Parathyroid adenoma (tissue), 2 donors: ENCODE results near the gene ATP2C2.

Source experiments
- H2AFZ ChIP-seq: fragments of 300-600 bp; sonication (generic); one replicate; pipeline ENCODE4 v1.7.0; 2017; ENCODE audit warnings: antibody characterized with exemption, mild to moderate bottlenecking
- H3K27ac ChIP-seq: fragments of 300-600 bp; sonication (generic); one replicate; pipeline ENCODE4 v1.7.0; 2017
- H3K27me3 ChIP-seq: fragments of 300-600 bp; sonication (generic); one replicate; pipeline ENCODE4 v1.7.0; 2017; ENCODE audit warnings: low read length; ENCODE audit not compliant: control insufficient read depth, insufficient read depth
- H3K36me3 ChIP-seq: fragments of 300-600 bp; sonication (generic); one replicate; pipeline ENCODE4 v1.7.0; 2017; ENCODE audit warnings: low read length; ENCODE audit not compliant: control insufficient read depth, insufficient read depth
- H3K4me1 ChIP-seq: fragments of 300-600 bp; sonication (generic); one replicate; pipeline ENCODE4 v1.7.0; 2017; ENCODE audit warnings: control low read depth
- H3K4me2 ChIP-seq: fragments of 300-600 bp; sonication (generic); one replicate; pipeline ENCODE4 v1.7.0; 2017; ENCODE audit warnings: low read length
- H3K4me3 ChIP-seq: fragments of 300-600 bp; sonication (generic); one replicate; pipeline ENCODE4 v1.7.0; 2017; ENCODE audit warnings: low read depth, low read length
- H3K79me2 ChIP-seq: fragments of 300-600 bp; sonication (generic); one replicate; pipeline ENCODE4 v1.7.0; 2017; ENCODE audit warnings: control low read depth
- H3K9ac ChIP-seq: fragments of 300-600 bp; sonication (generic); one replicate; pipeline ENCODE4 v1.7.0; 2017; ENCODE audit warnings: mild to moderate bottlenecking
- H3K9me3 ChIP-seq: fragments of 300-600 bp; sonication (generic); one replicate; pipeline ENCODE4 v1.7.0; 2017; ENCODE audit warnings: low read length; ENCODE audit not compliant: control insufficient read depth
- TF ChIP-seq, protein P1 (sequence below): fragments of 300-600 bp; sonication (generic); IDR thresholded peaks from one replicate; pipeline ENCODE4 v1.7.0; 2017; ENCODE audit warnings: antibody characterized with exemption, mild to moderate bottlenecking
- donor health status: primary hyperparathyroidism.

ATP2C2 gene

DNA sequence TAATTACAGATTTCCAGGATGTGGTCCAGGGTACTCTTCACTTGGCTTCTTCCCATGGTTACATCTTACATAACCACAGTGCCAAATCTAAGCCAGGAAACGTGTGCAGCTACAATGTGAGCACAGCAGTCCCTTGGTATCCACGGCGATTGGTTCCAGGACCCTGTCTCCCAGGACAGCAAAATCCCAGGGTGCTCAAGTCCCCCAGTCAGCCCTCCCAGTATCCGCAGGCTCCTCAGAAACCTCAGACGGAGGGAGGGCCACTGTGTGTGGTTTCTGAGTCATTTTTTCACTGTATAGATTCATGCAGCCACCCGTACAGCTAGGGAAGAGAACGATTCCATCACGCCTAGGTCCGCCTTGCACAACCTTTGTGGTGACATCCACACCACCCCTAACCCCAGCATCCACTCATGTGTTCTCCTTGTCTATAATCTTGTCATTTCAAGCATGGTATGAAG, 11.1 kb upstream of the ATP2C2 start:
- Histone ChIP-seq H3K79me2 (no peaks in the 10 kb centered on the region), H3K9ac (no peak overlapping the region), H2AFZ (no peak overlapping the region), H3K27me3 (no peaks in the 10 kb centered on the region), H3K4me1 (no peaks in the 10 kb centered on the region), H3K9me3 (no peaks in the 10 kb centered on the region), H3K4me2 (no peak overlapping the region), H3K36me3 (no peaks in the 10 kb centered on the region), H3K4me3 (no peak overlapping the region), H3K27ac (no peak overlapping the region)
- TF ChIP-seq, protein P1, sequence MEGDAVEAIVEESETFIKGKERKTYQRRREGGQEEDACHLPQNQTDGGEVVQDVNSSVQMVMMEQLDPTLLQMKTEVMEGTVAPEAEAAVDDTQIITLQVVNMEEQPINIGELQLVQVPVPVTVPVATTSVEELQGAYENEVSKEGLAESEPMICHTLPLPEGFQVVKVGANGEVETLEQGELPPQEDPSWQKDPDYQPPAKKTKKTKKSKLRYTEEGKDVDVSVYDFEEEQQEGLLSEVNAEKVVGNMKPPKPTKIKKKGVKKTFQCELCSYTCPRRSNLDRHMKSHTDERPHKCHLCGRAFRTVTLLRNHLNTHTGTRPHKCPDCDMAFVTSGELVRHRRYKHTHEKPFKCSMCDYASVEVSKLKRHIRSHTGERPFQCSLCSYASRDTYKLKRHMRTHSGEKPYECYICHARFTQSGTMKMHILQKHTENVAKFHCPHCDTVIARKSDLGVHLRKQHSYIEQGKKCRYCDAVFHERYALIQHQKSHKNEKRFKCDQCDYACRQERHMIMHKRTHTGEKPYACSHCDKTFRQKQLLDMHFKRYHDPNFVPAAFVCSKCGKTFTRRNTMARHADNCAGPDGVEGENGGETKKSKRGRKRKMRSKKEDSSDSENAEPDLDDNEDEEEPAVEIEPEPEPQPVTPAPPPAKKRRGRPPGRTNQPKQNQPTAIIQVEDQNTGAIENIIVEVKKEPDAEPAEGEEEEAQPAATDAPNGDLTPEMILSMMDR = no peak

- H3K4me3 ChIP-seq = no peak overlapping the region
- TF ChIP-seq, protein P1 = no peak
These were observed 9.6 kb upstream of the ATP2C2 start for GRCh38 chr16:84358601-84359295.

GRCh38 chr16:84359326-84359725, 9.0 kb upstream of the ATP2C2 start:
- Histone ChIP-seq H3K4me2 (no peak overlapping the region), H3K79me2 (no peaks in the 10 kb centered on the region), H3K9me3 (no peaks in the 10 kb centered on the region), H3K9ac (no peak overlapping the region), H3K4me1 (no peaks in the 10 kb centered on the region), H3K4me3 (no peak overlapping the region), H3K27ac (no peak overlapping the region), H2AFZ (no peak overlapping the region), H3K27me3 (no peaks in the 10 kb centered on the region), H3K36me3 (no peaks in the 10 kb centered on the region)
- TF ChIP-seq, protein P1 = no peak

More at GRCh38 chr16:84358601-84359295, 9.6 kb upstream of the ATP2C2 start:
- Histone ChIP-seq H3K79me2 (no peaks in the 10 kb centered on the region), H2AFZ (no peak overlapping the region), H3K9ac (no peak overlapping the region), H3K4me1 (no peaks in the 10 kb centered on the region), H3K27ac (no peak overlapping the region), H3K36me3 (no peaks in the 10 kb centered on the region), H3K27me3 (no peaks in the 10 kb centered on the region), H3K9me3 (no peaks in the 10 kb centered on the region), H3K4me2 (no peak overlapping the region)

- no peak overlapping the region for H2AFZ ChIP-seq
- H3K79me2 ChIP-seq = no peaks in the 10 kb centered on the region
- TF ChIP-seq, protein P1 = no peak
- H3K4me2 ChIP-seq = no peak overlapping the region
- H3K27ac ChIP-seq = no peak overlapping the region
- H3K4me3 ChIP-seq = no peak overlapping the region
- H3K27me3 ChIP-seq = no peaks in the 10 kb centered on the region
- H3K4me1 ChIP-seq = no peaks in the 10 kb centered on the region
- no peak overlapping the region for H3K9ac ChIP-seq
- H3K36me3 ChIP-seq = no peaks in the 10 kb centered on the region
- no peaks in the 10 kb centered on the region for H3K9me3 ChIP-seq
These were observed 8.2 kb upstream of the ATP2C2 start for GRCh38 chr16:84360170-84360569.

GRCh38 chr16:84360748-84361147, 7.6 kb upstream of the ATP2C2 start:
- Histone ChIP-seq H3K4me1 (no peaks in the 10 kb centered on the region), H3K4me3 (no peak overlapping the region), H3K79me2 (no peaks in the 10 kb centered on the region), H3K4me2 (no peak overlapping the region), H2AFZ (no peak overlapping the region), H3K9me3 (no peaks in the 10 kb centered on the region), H3K9ac (no peak overlapping the region), H3K27me3 (no peaks in the 10 kb centered on the region), H3K36me3 (no peaks in the 10 kb centered on the region), H3K27ac (no peak overlapping the region)
- TF ChIP-seq, protein P1 = no peak
